Inferior parietal cortex (tissue), 1 donor: Measurements from ENCODE around the gene LEMD2.

Experiments
- DNase-seq: peaks from one replicate; pipeline ENCODE4 v3.0.0-alpha.2; 2016; ENCODE audit errors: extremely low spot score

Gene LEMD2

GRCh38 chr6:33794910-33795623, 6.1 kb upstream of the LEMD2 start:
- no peak for DNase-seq

GRCh38 chr6:33792981-33793380, 4.1 kb upstream of the LEMD2 start:
- DNase-seq = no peak

DNA sequence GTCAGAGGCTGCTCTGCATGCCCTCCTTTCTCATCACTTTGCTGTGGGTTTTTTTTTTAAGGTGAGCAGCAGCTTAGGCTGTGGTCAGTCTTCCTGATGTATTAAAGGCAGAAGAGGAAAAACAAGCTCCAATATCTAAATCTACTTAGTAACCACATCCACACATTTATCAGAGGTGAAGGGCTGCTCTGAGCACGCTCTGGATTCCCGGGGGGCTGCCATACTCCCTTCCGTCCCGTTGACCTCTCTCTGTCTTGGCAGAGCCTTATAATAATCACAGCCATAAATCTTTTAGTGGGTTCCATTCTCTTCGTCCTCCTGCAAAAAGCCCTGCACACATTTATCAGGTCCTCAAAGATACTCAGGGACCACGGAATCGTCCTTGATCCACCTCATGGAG, 2.7 kb upstream of the LEMD2 start:
- DNase-seq = no peak

DNA sequence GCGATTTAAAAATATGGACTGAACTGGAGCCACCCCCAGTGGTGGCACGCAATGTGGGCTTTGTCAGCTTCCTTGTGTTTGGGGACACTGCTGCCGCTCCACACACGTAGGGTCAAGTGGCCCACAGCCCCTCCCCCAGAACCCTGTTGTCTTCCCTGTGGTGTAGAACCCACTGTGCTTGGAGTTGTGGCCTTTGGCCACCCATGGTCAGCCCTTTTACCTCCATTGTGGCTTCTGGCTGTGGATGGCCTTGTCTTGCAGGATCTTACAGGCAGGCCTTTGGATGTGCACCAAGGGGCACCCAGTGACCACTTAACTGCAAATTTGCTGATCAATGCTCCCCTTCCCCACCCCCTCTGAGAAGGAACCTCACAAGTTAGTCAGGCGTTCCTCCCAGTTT, 2.0 kb upstream of the LEMD2 start:
- DNase-seq = no peak

DNA sequence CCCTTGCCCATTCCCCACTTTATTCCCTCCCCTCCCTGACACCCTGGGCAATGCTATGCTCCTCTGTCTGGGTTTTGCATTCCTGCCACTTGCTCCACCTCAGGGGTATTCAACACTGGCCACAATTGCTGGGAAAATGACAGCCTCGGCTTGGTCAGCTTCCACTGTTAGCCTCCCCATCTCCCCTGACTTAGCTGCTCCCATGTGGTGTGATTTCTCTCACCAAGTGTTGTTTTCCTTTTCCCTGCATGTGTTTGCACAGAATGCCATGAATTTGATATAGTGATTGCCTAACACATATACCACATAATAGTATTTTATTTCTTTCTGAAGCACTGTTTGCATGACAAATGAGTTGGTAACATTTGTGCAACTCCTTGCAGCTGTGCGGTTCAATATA, 1.4 kb upstream of the LEMD2 start:
- no peak for DNase-seq

DNA sequence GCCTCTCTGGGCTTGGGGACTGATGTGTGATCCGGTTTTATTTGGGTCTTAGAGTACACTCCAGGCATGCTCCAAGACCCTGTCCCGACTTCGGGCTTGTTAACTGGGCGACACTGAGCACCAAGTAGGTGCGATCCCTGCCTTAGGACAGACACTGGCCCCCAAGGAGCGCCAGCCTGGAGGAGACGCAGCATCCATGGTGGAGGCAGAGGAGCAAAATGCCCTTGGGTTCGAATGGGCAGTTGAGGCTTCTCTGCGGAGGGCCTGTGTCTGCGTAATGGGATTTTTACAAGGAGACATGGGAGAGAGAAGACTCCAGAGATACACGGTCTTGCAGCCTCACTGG, 593 bp upstream of the LEMD2 start:
- no peak for DNase-seq

GRCh38 chr6:33787954-33788693, 806 bp downstream of the LEMD2 start:
- peak; percentile 43 for DNase-seq

DNA sequence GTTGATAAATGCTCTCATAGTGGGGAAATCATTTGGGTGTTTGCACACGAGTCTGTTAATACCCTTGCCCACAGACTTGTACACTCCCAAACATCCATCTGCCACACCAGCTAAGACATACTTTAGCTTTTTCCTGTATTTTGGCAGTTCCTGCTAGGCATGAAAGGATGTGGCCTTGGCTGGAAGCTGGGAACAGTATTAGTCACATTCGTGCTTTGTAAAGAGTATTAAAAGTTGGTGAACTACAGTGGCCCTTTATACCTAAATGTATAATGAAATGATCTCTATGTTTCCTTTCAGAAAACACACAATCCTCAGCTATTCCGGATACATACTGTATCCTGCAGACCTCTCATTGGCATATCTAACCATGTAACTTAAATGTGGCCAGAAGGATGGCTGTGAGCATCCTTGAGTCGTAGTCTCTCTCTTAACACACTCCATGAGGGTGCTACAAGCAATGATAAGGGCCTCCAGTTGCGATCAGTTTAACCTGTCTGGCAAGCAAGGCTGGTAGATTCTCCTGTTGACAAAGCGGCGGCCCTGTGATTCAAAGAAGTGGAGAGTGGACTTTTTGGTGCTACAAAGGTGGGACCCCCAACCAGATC, 1.5 kb downstream of the LEMD2 start:
- no peak for DNase-seq

DNA sequence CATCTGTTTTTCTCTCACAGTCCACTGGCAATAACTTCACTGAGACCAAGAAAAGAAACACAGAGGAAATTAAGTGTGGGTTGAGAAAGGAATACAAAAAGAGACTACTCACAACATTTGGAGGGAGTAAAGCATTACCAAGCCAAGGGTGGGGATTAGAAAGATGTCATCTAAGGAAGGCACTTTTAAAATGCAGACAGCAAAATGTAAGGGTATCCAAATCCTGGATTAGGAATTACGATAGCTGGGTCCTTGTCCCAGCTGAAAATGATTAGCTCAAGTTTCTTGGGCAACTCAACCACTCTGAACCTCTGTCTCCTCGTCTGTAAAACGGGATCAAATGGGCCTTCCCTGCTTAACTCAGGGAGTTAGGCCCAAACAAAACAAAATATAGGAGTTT, 2.2 kb downstream of the LEMD2 start:
- no peak for DNase-seq

GRCh38 chr6:33785778-33786177, 3.2 kb downstream of the LEMD2 start:
- DNase-seq = no peak

GRCh38 chr6:33784787-33785186, 4.1 kb downstream of the LEMD2 start:
- peak; percentile 42 for DNase-seq

DNA sequence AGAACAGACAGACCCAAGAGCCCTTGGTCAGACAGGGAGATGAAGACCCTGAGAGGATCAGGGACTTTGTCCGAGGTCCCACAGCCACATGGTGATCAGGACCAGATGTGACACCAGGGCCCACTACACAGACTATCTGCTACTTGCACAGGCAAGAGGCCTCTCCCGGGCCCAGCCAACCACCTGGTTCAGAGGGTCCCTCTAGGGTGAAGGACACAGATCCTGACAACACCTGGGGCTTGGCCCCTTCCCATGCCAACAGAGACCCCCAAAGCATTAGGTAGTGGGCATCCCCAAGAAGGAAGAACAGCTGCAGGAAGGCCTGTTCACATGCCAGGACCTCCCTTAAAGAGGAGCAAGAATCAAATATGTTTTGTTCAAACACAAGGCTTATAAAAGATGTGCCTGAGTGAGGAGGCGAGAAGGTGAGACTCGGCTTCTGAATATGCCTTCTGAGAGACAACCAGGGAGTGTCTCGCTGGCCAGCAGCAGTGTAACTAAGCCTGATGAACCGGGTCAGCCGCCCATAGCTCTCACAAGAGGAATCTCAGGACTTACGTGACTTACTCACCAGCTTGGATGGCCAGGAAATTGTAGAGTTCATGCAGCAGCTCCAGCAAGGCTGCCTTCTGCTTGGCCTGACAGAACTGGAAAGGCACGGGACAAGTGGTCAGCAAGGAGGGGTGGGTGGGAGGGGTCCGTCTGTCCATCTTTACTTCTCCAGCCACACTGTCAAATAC, 5.0 kb downstream of the LEMD2 start:
- no peak for DNase-seq

DNA sequence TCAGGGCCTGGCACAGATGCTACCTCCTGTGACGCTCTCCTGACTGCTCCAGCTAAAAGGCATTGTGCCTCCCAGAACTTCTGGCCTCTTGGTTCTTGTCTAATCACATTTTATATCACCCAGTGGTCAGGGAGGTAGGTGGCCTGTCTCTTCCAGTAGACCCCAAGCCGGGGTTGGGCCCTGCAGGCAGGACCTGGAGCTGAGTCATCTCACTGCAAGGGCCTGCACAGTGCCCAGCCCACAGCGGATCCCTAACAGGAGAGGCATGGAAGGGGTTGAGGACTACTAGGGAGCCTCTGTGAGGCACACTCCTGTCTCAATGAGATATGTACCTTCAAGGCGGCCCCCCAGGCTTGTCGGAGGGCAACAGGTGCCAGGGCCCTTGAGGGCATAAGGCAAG, 6.4 kb downstream of the LEMD2 start:
- no peak for DNase-seq

DNA sequence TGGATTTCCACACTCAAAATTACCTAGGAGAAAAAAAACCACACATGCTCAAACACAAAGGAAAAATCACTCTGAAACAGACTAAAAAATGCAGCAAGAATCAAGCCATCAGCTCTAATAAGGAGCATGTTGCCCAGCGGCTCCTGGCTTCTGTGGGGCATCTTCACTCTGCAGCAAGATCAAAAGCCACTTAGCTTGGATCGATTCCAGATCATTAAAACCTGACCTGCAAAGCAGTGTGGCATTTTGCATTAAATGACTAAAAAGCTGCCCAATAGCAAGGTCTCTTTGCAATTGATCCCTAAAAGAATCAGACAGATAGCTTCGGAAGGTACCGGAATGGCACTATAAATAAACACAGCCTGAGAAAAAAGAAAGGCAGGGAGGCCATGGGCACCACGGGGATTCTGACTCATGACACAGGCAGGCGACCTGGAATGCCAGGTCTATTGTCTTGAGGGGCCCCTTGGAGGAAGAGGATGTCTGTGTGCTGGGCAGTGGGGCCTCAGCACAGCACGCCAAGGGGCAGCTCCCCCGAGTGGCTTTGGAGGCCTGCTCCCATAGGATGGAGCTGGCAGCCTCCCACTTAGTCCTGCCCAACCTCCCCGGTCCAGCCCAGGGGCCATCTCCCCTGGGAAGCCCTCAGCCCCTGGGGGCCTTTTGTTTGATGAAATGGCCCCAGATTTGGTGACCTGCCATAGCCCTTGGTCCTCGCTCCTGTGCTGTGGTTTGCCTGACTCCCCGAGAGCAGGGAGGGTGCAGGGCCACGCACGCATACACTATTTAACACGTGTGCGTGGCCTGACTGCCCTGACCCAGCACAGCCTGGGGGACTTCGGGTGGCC, 7.6 kb downstream of the LEMD2 start:
- no peak for DNase-seq

DNA sequence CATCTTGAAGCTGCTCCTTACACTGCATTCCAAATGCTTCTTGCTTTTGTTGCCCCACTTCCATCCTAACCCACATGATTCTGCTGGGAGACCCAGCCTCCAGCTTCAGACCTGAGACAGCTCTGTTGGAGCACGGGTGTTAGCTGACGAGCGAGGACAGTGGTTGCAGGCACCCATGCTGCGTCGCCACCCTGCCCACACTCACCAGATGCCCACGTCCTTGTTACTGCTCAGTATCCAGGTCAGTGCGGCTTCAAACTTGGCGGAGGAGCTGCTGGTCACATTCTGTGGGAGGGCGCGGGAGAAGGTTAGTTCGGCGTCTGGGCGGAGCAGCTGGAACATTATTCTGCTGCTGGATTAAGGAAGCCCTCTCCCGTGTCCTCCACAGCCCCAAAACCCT, 9.0 kb downstream of the LEMD2 start:
- no peak for DNase-seq

GRCh38 chr6:33779290-33779689, 9.6 kb downstream of the LEMD2 start:
- no peak for DNase-seq

DNA sequence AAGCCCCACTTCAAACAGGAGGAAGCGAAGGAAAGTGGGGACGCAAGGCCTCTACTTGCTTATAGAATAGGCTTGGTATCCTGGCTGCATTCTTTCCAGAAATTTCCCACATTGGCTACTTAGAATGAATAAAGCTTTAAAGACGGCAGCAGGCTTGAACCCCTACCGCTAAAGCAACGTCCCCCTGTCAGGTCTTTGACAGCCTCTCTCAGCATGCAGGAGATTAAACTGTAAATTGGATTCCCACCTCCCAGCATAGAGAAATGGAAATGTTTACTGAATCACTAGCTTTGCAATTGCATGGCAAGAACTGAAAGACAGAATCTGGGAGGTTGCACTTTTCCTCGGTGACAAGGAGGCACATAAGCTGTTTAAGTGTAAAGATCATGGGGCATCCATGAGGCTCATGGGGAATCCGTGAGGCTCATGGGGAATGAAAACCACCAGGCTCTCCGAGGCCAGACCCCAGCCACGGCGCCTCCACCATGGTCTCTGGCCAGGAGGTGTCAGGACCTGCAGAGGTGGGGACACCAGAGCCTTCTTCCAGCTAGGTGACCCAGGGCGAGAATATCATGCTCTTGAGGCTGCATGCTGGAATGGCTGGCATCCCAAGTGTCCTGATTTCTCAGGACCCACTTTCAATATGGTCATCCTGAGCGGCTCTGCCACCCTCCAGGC, 10.3 kb downstream of the LEMD2 start:
- no peak for DNase-seq

- DNase-seq = no peak
Observed at GRCh38 chr6:33777398-33778388, 11.2 kb downstream of the LEMD2 start.

- DNase-seq = no peak
Observed at GRCh38 chr6:33776764-33777163, 12.2 kb downstream of the LEMD2 start.

- no peak for DNase-seq
Observed at GRCh38 chr6:33776186-33776585, 12.7 kb downstream of the LEMD2 start.
